ENCODE measurements around the gene GATA1.

DNA sequence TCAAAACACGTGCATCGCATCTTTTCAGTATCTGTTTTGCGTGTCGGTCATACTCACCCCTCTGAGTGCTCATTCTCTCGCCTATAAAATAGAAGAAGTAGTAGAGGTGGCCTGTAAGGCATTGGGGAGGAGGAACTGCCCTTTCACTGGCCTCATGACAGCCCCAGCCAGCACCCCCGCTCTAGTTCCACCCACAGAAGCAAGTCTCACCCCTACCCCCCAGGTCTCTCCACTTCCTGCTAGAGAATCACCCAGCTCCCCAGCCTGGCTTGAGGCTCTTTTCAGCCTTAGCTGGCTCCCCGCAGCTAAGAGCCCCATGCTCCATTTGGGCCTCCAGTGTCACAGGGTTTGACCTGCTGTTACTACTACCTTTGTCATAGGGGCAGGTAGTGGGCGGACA is 27.3 kb downstream of the GATA1 start:
- TF ChIP-seq, protein P1, sequence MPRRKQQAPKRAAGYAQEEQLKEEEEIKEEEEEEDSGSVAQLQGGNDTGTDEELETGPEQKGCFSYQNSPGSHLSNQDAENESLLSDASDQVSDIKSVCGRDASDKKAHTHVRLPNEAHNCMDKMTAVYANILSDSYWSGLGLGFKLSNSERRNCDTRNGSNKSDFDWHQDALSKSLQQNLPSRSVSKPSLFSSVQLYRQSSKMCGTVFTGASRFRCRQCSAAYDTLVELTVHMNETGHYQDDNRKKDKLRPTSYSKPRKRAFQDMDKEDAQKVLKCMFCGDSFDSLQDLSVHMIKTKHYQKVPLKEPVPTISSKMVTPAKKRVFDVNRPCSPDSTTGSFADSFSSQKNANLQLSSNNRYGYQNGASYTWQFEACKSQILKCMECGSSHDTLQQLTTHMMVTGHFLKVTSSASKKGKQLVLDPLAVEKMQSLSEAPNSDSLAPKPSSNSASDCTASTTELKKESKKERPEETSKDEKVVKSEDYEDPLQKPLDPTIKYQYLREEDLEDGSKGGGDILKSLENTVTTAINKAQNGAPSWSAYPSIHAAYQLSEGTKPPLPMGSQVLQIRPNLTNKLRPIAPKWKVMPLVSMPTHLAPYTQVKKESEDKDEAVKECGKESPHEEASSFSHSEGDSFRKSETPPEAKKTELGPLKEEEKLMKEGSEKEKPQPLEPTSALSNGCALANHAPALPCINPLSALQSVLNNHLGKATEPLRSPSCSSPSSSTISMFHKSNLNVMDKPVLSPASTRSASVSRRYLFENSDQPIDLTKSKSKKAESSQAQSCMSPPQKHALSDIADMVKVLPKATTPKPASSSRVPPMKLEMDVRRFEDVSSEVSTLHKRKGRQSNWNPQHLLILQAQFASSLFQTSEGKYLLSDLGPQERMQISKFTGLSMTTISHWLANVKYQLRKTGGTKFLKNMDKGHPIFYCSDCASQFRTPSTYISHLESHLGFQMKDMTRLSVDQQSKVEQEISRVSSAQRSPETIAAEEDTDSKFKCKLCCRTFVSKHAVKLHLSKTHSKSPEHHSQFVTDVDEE (CRISPR knock-in tag; IDR thresholded peaks at IDR 0.05) = no peak
- TF ChIP-seq TCF4 (CRISPR knock-in tag; IDR thresholded peaks at IDR 0.05; ENCODE audit: borderline replicate concordance) = no peak
- no peak for TF ChIP-seq ZFP3 (CRISPR knock-in tag; IDR thresholded peaks at IDR 0.05)
- no peak for TF ChIP-seq PPARA (CRISPR knock-in tag; IDR thresholded peaks at IDR 0.05; ENCODE audit: borderline replicate concordance)
- TF ChIP-seq RARB (CRISPR knock-in tag; IDR thresholded peaks at IDR 0.05) = no peak
- no peak for TF ChIP-seq SNAI2 (CRISPR knock-in tag; IDR thresholded peaks at IDR 0.05)
- TF ChIP-seq ARNTL (CRISPR knock-in tag; IDR thresholded peaks at IDR 0.05; ENCODE audit: borderline replicate concordance, low read depth) = no peak
- TF ChIP-seq, protein P2, sequence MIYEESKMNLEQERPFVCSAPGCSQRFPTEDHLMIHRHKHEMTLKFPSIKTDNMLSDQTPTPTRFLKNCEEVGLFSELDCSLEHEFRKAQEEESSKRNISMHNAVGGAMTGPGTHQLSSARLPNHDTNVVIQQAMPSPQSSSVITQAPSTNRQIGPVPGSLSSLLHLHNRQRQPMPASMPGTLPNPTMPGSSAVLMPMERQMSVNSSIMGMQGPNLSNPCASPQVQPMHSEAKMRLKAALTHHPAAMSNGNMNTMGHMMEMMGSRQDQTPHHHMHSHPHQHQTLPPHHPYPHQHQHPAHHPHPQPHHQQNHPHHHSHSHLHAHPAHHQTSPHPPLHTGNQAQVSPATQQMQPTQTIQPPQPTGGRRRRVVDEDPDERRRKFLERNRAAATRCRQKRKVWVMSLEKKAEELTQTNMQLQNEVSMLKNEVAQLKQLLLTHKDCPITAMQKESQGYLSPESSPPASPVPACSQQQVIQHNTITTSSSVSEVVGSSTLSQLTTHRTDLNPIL (CRISPR knock-in tag; IDR thresholded peaks at IDR 0.05; ENCODE audit: low read depth) = no peak
- TF ChIP-seq ZFP30 (CRISPR knock-in tag; IDR thresholded peaks at IDR 0.05) = no peak
- no peak for TF ChIP-seq CSDC2 (CRISPR knock-in tag; IDR thresholded peaks at IDR 0.05)
- TF ChIP-seq, protein P3, sequence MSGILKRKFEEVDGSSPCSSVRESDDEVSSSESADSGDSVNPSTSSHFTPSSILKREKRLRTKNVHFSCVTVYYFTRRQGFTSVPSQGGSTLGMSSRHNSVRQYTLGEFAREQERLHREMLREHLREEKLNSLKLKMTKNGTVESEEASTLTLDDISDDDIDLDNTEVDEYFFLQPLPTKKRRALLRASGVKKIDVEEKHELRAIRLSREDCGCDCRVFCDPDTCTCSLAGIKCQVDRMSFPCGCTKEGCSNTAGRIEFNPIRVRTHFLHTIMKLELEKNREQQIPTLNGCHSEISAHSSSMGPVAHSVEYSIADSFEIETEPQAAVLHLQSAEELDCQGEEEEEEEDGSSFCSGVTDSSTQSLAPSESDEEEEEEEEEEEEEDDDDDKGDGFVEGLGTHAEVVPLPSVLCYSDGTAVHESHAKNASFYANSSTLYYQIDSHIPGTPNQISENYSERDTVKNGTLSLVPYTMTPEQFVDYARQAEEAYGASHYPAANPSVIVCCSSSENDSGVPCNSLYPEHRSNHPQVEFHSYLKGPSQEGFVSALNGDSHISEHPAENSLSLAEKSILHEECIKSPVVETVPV (CRISPR knock-in tag; IDR thresholded peaks at IDR 0.05) = no peak
- no peak for TF ChIP-seq TOX (CRISPR knock-in tag; IDR thresholded peaks at IDR 0.05; ENCODE audit: borderline replicate concordance)
- TF ChIP-seq, protein P4, sequence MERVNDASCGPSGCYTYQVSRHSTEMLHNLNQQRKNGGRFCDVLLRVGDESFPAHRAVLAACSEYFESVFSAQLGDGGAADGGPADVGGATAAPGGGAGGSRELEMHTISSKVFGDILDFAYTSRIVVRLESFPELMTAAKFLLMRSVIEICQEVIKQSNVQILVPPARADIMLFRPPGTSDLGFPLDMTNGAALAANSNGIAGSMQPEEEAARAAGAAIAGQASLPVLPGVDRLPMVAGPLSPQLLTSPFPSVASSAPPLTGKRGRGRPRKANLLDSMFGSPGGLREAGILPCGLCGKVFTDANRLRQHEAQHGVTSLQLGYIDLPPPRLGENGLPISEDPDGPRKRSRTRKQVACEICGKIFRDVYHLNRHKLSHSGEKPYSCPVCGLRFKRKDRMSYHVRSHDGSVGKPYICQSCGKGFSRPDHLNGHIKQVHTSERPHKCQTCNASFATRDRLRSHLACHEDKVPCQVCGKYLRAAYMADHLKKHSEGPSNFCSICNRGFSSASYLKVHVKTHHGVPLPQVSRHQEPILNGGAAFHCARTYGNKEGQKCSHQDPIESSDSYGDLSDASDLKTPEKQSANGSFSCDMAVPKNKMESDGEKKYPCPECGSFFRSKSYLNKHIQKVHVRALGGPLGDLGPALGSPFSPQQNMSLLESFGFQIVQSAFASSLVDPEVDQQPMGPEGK (CRISPR knock-in tag; IDR thresholded peaks at IDR 0.05; ENCODE audit: borderline replicate concordance) = no peak

Measured in SK-N-SH treated with all-trans-retinoic acid at 6 μM for 48 hours (cell line).